DND-41 (cell line): Measurements from ENCODE around the gene FCRL3.
"Not testable (repeated sequence)": the region's sequence is repeated elsewhere in the genome, so short reads cannot be mapped to it uniquely, and the experiment has no call there.

Experiments used
- ATAC-seq: fragments of 200-7000 bp; cut with Tn5 transposase; 3 replicates; pipeline ENCODE4 v1.9.1; 2021; ENCODE audit warnings: low read depth; ENCODE audit not compliant: insufficient read depth
- DNase-seq: peaks from one replicate; pipeline ENCODE4 v3.0.0-alpha.2; 2020
- H2AFZ ChIP-seq: 2 replicates; pipeline ENCODE4 v1.6.0; 2012; ENCODE audit warnings: low read depth, low read length
- H3K27ac ChIP-seq: 2 replicates; pipeline ENCODE4 v1.5.1; 2012; ENCODE audit warnings: low read length, inconsistent platforms
- H3K27me3 ChIP-seq: fragments of 200-600 bp; sonication (generic); 2 replicates; pipeline ENCODE4 v1.6.0; 2012; ENCODE audit warnings: low read length, mild to moderate bottlenecking, inconsistent platforms; ENCODE audit not compliant: insufficient read depth, poor library complexity
- H3K36me3 ChIP-seq: 2 replicates; pipeline ENCODE4 v1.5.1; 2012; ENCODE audit warnings: low read length, inconsistent platforms; ENCODE audit not compliant: insufficient read depth
- H3K4me1 ChIP-seq: 2 replicates; pipeline ENCODE4 v1.5.1; 2012; ENCODE audit warnings: mild to moderate bottlenecking, low read length; ENCODE audit not compliant: insufficient read depth
- H3K4me2 ChIP-seq: 2 replicates; pipeline ENCODE4 v1.6.0; 2012; ENCODE audit warnings: mild to moderate bottlenecking, moderate library complexity, low read length, inconsistent platforms; ENCODE audit not compliant: insufficient read depth
- H3K4me3 ChIP-seq, 2 experiments: fragments of 200-600 bp in 1 of 2; shearing (Covaris generic) in 1 of 2; 2 replicates each; pipeline ENCODE4 v1.5.1; 2012 to 2016; ENCODE audit warnings: inconsistent platforms in 2 of 2, low read length in 2 of 2, mild to moderate bottlenecking in 2 of 2, low read depth in 1 of 2, moderate library complexity in 1 of 2
- H3K79me2 ChIP-seq: 2 replicates; pipeline ENCODE4 v1.6.0; 2012; ENCODE audit warnings: low read length, inconsistent platforms; ENCODE audit not compliant: insufficient read depth
- H3K9ac ChIP-seq: 2 replicates; pipeline ENCODE4 v1.6.0; 2012; ENCODE audit warnings: low read depth, mild to moderate bottlenecking, inconsistent platforms, low read length, moderate library complexity
- H3K9me3 ChIP-seq: 2 replicates; pipeline ENCODE4 v1.5.1; 2012; ENCODE audit warnings: low read length, moderate library complexity, mild to moderate bottlenecking, inconsistent platforms; ENCODE audit not compliant: insufficient read depth, severe bottlenecking
- H4K20me1 ChIP-seq: 2 replicates; pipeline ENCODE4 v1.6.0; 2012; ENCODE audit warnings: low read length; ENCODE audit not compliant: insufficient read depth
- EZH2 ChIP-seq: IDR thresholded peaks from 3 replicates; pipeline ENCODE4 v1.6.1; 2012; ENCODE audit warnings: borderline replicate concordance, low read depth, mild to moderate bottlenecking, moderate library complexity, low read length, inconsistent platforms; ENCODE audit not compliant: severe bottlenecking
- TF ChIP-seq, protein P1 (sequence below): IDR thresholded peaks from 2 replicates; pipeline ENCODE4 v1.5.1; 2012; ENCODE audit warnings: borderline replicate concordance, low read length, moderate library complexity, mild to moderate bottlenecking; ENCODE audit not compliant: poor library complexity, severe bottlenecking; ENCODE audit errors: extremely low read depth

The FCRL3 gene, protein sequence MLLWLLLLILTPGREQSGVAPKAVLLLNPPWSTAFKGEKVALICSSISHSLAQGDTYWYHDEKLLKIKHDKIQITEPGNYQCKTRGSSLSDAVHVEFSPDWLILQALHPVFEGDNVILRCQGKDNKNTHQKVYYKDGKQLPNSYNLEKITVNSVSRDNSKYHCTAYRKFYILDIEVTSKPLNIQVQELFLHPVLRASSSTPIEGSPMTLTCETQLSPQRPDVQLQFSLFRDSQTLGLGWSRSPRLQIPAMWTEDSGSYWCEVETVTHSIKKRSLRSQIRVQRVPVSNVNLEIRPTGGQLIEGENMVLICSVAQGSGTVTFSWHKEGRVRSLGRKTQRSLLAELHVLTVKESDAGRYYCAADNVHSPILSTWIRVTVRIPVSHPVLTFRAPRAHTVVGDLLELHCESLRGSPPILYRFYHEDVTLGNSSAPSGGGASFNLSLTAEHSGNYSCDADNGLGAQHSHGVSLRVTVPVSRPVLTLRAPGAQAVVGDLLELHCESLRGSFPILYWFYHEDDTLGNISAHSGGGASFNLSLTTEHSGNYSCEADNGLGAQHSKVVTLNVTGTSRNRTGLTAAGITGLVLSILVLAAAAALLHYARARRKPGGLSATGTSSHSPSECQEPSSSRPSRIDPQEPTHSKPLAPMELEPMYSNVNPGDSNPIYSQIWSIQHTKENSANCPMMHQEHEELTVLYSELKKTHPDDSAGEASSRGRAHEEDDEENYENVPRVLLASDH

DNA sequence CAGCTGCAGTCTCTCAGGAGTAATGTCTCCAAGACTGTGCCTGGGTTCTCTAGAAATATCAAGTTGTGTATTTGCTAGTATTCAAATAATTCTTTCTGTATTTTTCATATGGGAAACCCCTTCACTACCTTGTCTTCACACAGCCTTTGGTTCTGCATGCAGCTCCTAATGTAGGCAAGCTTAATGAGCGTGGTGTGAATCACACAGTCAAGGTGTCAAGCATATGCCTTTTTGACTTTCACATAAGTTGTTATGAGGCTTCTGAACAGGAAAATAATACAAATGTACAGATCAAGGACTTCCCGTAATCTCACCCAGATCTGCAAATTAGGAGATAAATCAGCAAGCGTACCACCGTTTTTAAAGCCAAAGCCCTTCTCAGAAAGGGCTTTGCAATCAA lies at the start of gene FCRL3:
Gene FCRL3, minus strand, starts transcription at position 38 of the 400 bp plus-strand sequence. CDS start 280 bp downstream, outside the sequence.
- H4K20me1 ChIP-seq = no peaks in the 10 kb centered on the region
- no peak within 1 kb of the TSS for H3K9ac ChIP-seq
- ATAC-seq (no peak), DNase-seq (no peak)
- no peak within 1 kb of the TSS for H3K27ac ChIP-seq
- no peaks in the 10 kb centered on the region for H3K9me3 ChIP-seq
- no peak for TF ChIP-seq EZH2
- TF ChIP-seq, protein P1, sequence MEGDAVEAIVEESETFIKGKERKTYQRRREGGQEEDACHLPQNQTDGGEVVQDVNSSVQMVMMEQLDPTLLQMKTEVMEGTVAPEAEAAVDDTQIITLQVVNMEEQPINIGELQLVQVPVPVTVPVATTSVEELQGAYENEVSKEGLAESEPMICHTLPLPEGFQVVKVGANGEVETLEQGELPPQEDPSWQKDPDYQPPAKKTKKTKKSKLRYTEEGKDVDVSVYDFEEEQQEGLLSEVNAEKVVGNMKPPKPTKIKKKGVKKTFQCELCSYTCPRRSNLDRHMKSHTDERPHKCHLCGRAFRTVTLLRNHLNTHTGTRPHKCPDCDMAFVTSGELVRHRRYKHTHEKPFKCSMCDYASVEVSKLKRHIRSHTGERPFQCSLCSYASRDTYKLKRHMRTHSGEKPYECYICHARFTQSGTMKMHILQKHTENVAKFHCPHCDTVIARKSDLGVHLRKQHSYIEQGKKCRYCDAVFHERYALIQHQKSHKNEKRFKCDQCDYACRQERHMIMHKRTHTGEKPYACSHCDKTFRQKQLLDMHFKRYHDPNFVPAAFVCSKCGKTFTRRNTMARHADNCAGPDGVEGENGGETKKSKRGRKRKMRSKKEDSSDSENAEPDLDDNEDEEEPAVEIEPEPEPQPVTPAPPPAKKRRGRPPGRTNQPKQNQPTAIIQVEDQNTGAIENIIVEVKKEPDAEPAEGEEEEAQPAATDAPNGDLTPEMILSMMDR = no peak
- H3K4me2 ChIP-seq = no peak within 1 kb of the TSS
- H2AFZ ChIP-seq = no peak within 1 kb of the TSS
- no peaks in the 10 kb centered on the region for H3K79me2 ChIP-seq
- H3K4me1 ChIP-seq = no peaks in the 10 kb centered on the region
- H3K36me3 ChIP-seq = no peaks in the 10 kb centered on the region
- H3K4me3 ChIP-seq = no peak within 1 kb of the TSS
- no peaks in the 10 kb centered on the region for H3K27me3 ChIP-seq

DNA sequence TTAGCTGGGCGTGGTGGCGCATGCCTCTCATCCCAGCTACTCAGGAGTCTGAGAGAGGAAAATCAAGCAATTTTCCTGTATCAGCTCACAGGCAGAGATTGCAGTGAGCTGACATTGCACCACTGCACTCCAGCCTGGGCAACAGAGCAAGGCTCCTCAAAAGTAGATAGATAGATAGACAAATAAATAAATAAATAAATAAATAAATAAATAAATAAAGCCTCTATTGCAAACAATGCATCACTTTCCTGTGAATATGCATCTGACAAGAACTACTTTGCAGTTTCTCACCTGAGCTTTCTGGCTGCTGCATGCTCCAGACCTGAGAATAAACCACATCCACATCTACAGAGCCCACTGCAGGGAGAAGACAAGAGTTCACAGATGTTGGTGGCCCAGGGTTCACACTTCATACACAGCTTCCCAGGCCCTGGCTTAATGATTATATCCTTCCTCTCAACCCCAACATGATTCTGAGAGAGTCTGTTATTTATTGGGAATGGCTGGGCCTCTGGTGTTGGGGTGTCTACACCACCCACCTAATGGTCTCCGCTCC lies 47.8 kb upstream of the FCRL3 start:
- DNase-seq (no peak), ATAC-seq (peak; percentile 49; the same call in 1 of the 3 replicates)
- H2AFZ ChIP-seq = no peak overlapping the region
- H3K27ac ChIP-seq = no peak overlapping the region
- H3K4me2 ChIP-seq = no peak overlapping the region
- TF ChIP-seq, protein P1 = no peak
- no peak for TF ChIP-seq EZH2
- H3K4me1 ChIP-seq = no peaks in the 10 kb centered on the region
- H3K9me3 ChIP-seq = no peaks in the 10 kb centered on the region
- no peaks in the 10 kb centered on the region for H4K20me1 ChIP-seq
- no peaks in the 10 kb centered on the region for H3K36me3 ChIP-seq
- no peak overlapping the region for H3K9ac ChIP-seq
- H3K79me2 ChIP-seq = no peaks in the 10 kb centered on the region
- H3K27me3 ChIP-seq = peaks cover 3% of the 10 kb centered on the region
- no peak overlapping the region for H3K4me3 ChIP-seq

DNA sequence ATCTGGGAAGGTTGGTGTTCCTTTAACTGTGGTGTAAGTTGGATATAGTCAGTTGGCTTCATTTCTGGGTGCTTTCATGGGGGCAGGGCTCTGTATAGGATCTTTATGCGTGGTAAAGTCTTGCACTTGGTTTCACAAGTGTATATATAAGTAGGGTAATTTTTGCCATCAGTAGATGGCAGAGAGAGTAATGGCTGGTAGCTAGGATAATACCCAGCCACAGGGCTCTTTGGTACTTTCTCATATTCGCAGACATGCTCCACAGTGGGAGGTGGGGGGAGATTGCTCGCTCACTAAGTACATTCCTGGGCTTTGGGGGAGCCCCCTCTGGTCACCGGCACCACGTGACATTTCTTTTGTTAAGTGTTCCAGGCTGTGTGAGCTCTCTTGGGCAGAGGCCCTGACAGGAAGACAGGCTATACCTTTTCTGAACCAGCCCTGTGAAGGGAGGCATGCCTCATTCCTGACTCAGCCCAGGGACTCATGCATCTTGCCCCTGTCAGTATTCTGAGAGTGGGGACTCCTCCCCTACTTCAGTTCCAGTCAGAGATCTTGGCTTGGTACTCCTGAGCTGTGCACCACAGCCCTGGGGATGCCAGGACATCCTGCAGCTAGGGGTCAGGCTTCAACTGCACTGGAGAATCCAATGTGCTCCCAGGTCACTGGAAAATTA lies 38.8 kb upstream of the FCRL3 start:
- Histone ChIP-seq H3K27me3 (peaks cover 6% of the 10 kb centered on the region), H3K9me3 (no peaks in the 10 kb centered on the region), H4K20me1 (no peaks in the 10 kb centered on the region), H2AFZ (no peak overlapping the region), H3K79me2 (no peaks in the 10 kb centered on the region), H3K9ac (no peak overlapping the region), H3K4me2 (no peak overlapping the region), H3K4me3 (no peak overlapping the region), H3K27ac (no peak overlapping the region), H3K4me1 (no peaks in the 10 kb centered on the region), H3K36me3 (no peaks in the 10 kb centered on the region)
- no peak for ATAC-seq
- no peak for DNase-seq
- TF ChIP-seq EZH2 = no peak
- TF ChIP-seq, protein P1 = peak; percentile 4

DNA sequence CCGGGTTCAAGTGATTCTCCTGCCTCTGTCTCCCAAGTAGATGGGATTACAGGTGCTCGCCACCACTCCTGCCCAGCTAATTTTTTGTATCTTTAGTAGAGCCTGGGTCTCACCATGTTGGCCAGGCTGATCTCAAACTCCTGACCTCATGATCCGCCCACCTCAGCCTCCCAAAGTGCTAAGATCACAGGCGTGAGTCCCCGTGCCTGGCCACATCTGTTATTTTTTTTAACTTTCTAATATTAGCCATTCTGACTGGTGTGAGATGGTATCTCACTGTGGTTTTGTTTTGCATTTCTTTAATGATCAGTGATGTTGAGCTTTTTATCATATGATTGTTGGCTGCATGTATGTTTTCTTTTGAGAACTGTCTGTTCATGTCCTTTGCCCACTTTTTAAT lies 35.4 kb upstream of the FCRL3 start:
- not testable (repeated sequence) for H3K9ac ChIP-seq, ATAC-seq, H3K4me3 ChIP-seq, H3K9me3 ChIP-seq, DNase-seq, H3K79me2 ChIP-seq, H2AFZ ChIP-seq, H3K4me2 ChIP-seq, H3K27me3 ChIP-seq, H3K36me3 ChIP-seq, H4K20me1 ChIP-seq, H3K27ac ChIP-seq, H3K4me1 ChIP-seq
